Body of pancreas (tissue), 4 donors: Measurements from ENCODE around the gene LDB2.

Experiments used
- CTCF ChIP-seq, 7 experiments: fragments of 450-650 bp in 4 of 7; fragments of 200-600 bp in 3 of 7; sonication (generic) in 3 of 7; IDR thresholded peaks; one replicate each; pipeline ENCODE4 v1.5.1; 2016 to 2019; ENCODE audit warnings: antibody characterized with exemption in 7 of 7
- POLR2A ChIP-seq, 3 donors: fragments of 450-650 bp; IDR thresholded peaks; one replicate each; pipeline ENCODE4 v1.6.1; 2016; ENCODE audit warnings: antibody characterized with exemption in 3 of 3, mild to moderate bottlenecking in 2 of 3

- no peak for TF ChIP-seq POLR2A (IDR thresholded peaks at IDR 0.05)
- no peak for TF ChIP-seq CTCF (IDR thresholded peaks at IDR 0.05)
These were observed 147.4 kb downstream of the LDB2 start for GRCh38 chr4:16750882-16751642.
